GM21576 (cell line): ENCODE results near the gene PDZD8.
"Not testable (repeated sequence)": the region's sequence is repeated elsewhere in the genome, so short reads cannot be mapped to it uniquely, and the experiment has no call there.

Source experiments
- ATAC-seq: cut with Tn5 transposase; IDR thresholded peaks from one replicate; pipeline ENCODE4 v1.9.1; 2021; ENCODE audit warnings: mild to moderate bottlenecking, moderate library complexity; ENCODE audit not compliant: unreplicated experiment

The PDZD8 gene

GRCh38 chr10:117352724-117353123 is 22.5 kb downstream of the PDZD8 start:
- ATAC-seq, result no peak

DNA sequence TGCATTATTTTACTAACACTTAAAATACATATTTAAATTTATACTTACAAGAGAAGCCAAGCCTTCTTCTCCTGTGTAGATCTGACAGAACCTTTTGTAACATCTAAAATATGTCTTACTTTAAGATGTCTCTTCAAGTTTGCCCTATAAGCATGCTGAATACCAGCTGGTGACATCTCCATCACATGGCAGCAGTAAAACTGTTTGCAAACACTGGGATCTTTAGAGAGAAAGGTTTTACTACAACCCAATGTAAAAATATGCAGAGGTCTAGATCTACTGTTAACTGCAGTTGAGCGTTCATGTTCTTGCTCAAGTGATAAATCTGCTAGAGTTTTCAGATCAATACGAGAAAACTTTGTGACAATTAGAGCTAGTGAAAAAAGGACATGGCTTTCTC is 23.2 kb downstream of the PDZD8 start:
- ATAC-seq, result no peak

DNA sequence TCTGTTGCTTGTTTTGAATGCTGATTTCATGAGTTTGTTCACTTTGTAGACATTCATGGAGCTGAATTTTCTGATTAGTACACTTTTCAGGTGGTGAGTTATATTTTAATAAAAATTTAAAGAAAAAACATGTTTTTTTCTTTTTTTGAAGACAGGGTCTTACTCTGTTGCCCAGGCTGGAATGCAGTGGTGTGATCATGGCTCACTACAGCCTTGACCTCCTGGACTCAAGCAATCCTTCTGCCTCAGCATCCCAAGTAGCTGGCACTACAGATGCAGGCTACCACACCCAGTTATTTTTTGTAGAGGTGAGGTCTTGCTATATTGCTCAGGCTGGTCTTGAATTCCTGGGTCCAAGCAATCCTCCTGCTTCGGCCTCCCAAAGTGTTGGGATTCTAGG is 23.7 kb downstream of the PDZD8 start:
- ATAC-seq, result no peak

DNA sequence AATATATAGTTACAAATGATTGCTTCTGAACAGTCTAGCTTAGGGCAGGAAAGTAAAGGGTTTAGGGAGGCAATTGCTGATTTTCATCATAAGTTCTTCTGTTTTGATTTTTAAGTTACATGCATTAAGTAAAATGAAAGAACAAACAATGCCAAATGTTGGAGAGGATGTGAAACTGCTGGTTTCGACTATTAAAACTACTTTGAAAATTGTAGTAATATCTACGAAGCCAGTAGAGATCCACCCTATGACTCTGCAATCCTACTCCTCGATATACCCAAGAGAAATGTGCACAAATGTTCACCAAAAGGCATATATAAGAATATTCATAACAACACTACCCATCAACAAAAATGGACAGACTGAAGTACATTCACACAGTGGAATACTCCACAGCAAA is 24.3 kb downstream of the PDZD8 start:
- peak; percentile 84 for ATAC-seq

DNA sequence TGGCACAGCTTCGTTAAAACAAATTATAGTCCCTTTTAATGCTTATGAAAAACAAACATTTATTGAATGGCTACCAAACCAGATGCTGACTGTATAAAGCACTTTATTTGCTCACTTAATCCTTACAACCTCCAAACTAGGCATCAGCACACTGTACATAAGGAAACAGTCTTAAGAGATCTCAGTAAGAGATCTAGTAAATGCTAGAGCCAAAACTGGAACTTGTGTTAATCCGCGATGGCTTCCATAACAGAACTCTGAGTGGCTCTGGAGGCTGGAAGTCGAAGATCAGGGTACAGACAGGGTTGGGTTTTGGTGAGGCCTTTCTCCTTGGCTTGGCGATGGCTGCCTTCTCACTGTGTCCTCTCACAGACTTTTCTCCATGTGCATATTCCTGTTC is 27.0 kb downstream of the PDZD8 start:
- no peak for ATAC-seq

DNA sequence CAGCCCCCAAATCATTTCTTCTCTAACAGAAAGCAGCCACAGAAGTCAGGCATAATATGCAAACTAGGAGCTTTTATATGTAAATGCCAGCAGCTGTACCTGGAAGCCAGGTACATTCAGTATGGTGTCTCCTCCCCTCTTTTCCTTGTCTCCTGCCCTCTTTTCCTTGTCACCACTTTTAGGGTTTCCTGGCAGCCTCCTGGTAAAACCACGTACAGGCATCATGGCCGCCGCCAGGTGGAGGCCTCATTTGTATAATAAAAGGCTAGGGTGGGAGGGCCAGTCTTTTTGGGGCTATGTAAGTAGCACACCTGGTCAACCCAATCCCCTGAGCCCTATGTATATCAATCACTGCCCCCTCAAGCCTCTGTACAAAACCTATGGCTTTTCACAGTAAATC is 28.7 kb downstream of the PDZD8 start:
- no peak for ATAC-seq

- no peak for ATAC-seq
Measured at GRCh38 chr10:117345143-117345542, 30.1 kb downstream of the PDZD8 start.

GRCh38 chr10:117342641-117343040 is 32.6 kb downstream of the PDZD8 start:
- no peak for ATAC-seq

GRCh38 chr10:117341061-117341460 is 34.2 kb downstream of the PDZD8 start:
- ATAC-seq, result no peak

DNA sequence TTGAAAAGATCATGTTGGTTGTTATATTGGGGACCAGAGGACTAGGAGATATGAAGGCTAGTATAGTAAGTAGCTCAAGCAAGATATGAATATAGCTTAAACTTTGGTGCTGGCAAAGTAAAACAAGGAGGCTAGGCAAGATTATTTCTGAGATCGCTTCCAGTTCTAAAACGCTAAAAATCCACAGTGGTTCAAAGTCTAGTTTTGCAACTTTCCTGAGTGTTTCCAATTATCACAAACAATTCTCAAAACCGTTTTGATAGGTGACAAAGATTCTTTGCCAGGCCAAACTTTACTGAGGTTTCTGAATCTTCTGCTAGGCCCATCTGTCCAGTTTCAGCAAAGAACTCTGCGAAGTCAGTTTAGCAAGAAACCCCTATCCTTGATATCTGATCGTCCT is 35.3 kb downstream of the PDZD8 start:
- no peak for ATAC-seq

DNA sequence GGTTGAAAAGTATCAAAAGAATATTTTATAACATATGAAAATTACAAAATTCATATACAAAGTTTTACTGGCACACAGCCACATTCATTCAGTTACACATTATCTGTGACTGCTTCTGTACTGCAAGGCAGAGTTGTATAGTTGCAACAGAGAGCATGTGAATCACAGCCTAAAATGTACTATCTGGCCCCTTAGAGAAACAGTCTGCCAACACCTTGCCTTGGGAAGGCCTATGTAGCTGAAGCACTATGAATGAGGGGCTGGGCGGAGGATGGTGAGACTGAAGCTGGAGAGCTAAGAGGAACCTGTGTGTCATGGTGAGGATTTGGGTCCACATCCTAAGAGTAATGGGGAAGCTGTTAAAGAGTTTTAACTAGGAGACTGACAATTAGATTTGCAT is 35.7 kb downstream of the PDZD8 start:
- ATAC-seq, result no peak

GRCh38 chr10:117334926-117335325 is 40.3 kb downstream of the PDZD8 start:
- ATAC-seq, result no peak

DNA sequence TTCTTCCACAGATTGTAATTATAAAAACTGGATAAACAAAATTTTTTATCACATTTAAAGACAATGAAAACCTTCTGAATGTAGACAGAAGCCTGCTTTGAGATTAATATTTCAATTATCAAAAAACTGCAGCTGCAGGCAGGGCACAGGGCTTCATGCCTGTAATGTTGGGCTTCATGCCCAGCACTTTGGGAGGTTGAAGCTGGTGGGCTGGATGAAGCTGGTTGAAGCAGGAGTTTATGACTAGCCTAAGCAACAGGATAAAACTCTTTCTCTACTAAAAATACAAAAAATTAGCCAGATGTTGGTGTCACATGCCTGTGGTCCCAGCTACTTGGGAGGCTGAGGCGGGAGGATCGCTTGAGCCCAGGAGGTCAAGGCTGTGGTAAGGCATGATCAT is 41.2 kb downstream of the PDZD8 start:
- ATAC-seq, result no peak

DNA sequence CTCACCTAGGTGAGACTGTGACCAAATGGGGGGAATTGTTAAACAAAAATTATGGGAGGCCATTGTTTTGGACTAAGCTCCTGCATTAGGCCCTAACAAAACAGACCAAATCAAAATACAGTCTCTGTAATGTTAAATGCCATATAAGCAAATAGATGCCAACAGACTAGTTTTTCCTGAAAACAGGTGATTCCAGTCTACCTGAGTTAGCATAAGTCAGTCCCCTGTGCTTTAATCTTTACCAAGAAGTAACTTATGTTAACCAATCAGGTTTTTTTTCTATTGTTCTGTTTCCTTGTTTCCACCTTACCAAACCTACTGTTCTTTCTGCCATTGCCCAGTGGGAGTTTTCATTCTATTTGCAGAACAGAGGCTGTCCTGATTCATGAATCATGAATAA is 48.0 kb downstream of the PDZD8 start:
- no peak for ATAC-seq

GRCh38 chr10:117324367-117324766 is 50.9 kb downstream of the PDZD8 start:
- ATAC-seq, result no peak

DNA sequence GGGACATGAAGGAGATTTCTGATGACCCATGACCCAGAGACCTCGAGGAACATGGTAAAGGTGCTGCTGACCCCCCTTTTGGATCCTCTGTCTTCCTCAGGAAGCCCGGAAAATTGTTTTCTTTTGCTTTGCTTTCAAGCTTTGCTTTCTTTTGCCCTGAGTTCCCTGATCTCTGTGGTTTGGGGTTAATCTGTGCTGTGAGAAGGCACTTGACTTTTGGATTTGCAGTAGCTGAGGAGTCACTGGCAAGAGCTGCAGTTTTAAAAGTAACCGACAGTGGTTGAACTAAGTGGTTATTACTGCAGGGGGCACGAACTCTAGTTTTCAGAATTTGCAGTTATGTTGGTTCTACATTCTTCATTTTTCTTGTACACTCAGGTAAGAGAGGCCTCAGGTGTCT is 53.0 kb downstream of the PDZD8 start:
- ATAC-seq, result no peak

GRCh38 chr10:117320050-117320665 is 55.1 kb downstream of the PDZD8 start:
- ATAC-seq, result no peak

GRCh38 chr10:117318909-117319308 is 56.3 kb downstream of the PDZD8 start:
- no peak for ATAC-seq

DNA sequence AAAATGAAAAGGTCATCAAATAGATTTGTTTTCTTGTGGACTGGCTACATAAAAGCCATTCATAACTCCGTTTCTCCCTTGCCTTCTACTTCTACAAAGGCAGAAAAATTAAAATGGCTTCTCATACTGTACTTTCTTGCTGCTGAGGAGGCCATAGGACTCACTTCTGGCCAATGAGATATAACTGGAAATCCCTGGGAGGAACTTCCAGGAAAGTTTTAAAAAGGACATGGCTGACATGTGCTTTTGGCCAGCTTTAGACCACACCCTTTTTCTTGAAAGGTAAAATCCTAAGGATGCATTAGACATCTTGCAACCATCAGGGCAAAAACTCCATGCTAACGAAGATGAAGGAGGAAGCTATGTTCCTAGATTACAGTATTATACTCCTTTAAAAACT is 58.5 kb downstream of the PDZD8 start:
- ATAC-seq, result no peak

DNA sequence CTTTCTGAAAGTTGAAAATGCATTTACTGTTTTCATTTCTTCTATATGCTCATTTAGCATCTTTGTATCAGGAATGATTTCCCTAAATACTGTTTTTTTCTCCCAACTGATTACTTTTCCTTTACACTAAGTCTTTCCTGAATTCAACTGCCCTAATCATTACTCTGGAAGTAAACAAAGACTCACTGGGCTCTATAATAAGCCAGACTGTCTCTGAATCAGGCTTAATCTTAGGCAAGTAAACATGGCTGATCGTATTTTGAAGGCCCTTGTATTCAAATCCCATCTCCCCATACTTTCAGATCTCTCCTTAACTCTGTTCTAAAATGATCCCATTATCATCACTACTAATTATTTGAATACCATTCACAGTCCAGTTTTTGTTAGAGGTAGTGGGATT is 61.6 kb downstream of the PDZD8 start:
- no peak for ATAC-seq

DNA sequence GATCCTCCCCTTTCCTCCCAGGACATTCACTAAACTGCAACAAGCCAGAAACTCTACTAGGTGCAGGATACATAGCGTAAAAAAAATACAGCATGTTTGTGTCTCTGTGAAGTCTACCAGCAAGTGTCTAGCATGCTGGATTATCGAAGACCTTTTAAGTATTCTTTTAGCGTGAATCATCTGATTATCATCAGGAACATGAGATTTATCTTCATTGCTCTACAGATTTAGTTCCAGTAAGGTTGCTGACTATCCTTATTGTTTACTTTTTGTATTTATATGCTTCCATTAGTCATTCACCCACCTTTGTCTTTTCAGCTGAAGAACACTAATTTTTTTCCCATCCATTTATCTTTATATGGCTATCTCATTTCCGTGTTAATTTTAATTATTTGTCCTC is 62.8 kb downstream of the PDZD8 start:
- ATAC-seq, result no peak

DNA sequence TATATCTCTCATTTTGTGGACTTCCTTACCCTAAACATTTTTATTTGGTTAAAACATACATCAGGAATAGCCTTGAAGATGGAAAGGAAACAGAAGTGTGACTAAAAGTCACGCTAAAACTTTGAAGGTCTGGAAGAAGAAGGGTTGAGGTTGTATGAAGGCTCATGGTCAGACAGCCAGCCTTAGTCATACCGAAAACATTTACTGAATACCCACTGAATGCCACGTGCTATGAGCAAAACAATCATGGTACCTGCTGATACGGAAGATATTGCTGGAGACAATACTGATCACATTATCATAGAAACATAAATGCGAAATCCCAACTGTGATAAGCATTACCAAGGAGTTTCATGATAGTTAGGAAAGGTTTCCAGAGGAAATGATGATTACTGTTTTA is 64.0 kb downstream of the PDZD8 start:
- ATAC-seq, result no peak

DNA sequence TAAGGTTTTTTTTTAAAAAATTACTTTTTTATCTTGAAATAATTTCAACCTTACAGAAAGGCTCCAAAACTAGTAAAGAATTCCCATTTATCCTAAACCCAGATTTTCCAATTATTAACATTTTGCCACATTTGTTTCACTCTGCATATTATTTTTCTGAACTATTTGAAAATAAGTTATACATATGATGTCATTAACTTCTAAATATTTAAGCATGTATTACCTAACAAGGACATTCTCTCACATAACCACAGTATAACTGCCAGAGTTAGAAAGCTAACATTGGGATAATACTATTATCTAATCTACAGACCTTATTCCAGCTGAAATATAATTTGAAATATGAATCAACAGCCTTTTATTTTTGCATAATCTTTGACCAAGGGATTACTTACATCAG is 68.6 kb downstream of the PDZD8 start:
- no peak for ATAC-seq

DNA sequence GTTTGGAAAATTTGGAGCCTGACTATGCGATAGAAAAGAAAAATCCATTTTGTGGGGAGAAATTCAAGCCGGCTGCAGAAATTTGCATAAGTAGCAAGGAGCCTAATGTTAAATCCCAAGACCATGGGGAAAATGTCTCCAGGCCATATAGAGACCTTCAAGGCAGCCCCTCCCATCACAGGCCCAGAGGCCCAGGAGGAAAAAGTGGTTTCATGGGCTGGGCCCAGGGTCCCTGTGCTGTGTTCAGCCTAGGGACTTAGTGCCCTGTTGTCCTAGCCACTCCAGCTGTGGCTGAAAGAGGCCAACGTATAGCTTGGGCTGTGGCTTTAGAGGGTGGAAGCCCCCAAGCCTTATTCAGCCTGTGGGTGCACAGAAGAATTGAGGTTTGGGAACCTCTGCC is 71.8 kb downstream of the PDZD8 start:
- ATAC-seq, result not testable (repeated sequence)
